Retinal pigment epithelial cell (primary cell): ENCODE measurements around the gene RPS16.

Source experiments
- DNase-seq: peaks from one replicate; pipeline ENCODE4 v3.0.0-alpha.2; 2010; ENCODE audit warnings: low read depth
- H3K4me3 ChIP-seq: 2 replicates; pipeline ENCODE4 v1.5.1; 2011; ENCODE audit warnings: mild to moderate bottlenecking, low read length, control low read depth, moderate library complexity
- TF ChIP-seq, protein P1 (sequence below): conservative IDR thresholded peaks from 2 replicates; pipeline ENCODE4 v1.5.1; 2011; ENCODE audit warnings: low read depth, low read length, control low read depth, inconsistent platforms

The RPS16 gene

DNA sequence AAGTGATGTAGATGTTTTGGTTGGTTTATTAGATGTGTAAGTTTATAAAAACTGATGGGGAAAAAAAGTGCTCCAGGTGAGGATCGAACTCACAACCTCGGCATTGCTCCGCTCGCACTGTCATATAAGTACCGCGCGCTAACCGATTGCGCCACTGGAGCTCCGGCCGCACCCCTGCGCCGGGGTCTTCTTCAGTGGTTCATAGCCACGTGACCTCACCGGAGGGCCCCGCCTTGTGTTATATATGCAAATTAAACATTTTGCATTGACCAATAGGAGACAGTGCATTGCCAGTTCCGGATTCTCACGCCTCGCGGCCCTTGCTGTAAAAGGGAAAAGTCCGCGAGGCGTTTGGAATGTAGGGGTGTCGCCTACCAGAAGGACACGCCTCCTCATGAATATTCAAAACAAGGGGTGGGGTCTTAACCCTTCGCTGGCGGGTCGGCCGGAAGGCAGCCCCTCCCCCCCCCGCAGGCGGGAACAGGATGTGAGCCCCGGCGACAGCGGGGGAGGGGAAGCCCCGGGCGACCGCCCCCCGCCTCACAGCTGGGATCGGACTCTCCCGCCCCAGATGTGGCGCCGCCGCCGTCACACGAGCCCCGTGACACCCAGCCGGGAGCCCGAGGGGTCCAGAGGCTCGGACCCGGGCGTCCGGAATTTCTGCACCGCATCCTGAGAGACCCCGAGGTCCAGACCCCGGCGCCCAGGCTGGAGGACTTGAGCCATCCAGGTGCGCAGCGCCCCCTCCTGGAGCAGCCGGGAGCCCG, 23.5 kb downstream of the RPS16 start, which contains the start of gene PLEKHG2:
Gene PLEKHG2 (plus strand): TSS at position 570 of the 767 bp plus-strand sequence. CDS start 1,418 bp downstream, outside the sequence.
- peak; percentile 98 for DNase-seq
- peak within 1 kb of the TSS; percentile 92 for H3K4me3 ChIP-seq
- TF ChIP-seq, protein P1, sequence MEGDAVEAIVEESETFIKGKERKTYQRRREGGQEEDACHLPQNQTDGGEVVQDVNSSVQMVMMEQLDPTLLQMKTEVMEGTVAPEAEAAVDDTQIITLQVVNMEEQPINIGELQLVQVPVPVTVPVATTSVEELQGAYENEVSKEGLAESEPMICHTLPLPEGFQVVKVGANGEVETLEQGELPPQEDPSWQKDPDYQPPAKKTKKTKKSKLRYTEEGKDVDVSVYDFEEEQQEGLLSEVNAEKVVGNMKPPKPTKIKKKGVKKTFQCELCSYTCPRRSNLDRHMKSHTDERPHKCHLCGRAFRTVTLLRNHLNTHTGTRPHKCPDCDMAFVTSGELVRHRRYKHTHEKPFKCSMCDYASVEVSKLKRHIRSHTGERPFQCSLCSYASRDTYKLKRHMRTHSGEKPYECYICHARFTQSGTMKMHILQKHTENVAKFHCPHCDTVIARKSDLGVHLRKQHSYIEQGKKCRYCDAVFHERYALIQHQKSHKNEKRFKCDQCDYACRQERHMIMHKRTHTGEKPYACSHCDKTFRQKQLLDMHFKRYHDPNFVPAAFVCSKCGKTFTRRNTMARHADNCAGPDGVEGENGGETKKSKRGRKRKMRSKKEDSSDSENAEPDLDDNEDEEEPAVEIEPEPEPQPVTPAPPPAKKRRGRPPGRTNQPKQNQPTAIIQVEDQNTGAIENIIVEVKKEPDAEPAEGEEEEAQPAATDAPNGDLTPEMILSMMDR = peak; percentile 82

DNA sequence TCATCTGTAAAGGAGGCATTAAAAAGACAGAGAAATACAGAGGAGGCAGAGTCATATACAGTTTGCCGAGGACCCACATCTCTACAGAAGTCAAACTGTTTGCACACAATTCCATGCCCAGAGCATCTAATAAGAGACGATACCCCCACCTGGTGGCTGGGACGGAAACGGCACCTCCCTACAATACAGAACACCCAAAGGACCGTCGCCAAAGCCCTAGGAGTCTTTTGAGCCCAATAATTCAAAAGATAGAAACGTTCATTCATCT, 24.0 kb downstream of the RPS16 start:
- peak overlapping the region; percentile 92 for H3K4me3 ChIP-seq
- DNase-seq = no peak
- TF ChIP-seq, protein P1 = peak; percentile 95

DNA sequence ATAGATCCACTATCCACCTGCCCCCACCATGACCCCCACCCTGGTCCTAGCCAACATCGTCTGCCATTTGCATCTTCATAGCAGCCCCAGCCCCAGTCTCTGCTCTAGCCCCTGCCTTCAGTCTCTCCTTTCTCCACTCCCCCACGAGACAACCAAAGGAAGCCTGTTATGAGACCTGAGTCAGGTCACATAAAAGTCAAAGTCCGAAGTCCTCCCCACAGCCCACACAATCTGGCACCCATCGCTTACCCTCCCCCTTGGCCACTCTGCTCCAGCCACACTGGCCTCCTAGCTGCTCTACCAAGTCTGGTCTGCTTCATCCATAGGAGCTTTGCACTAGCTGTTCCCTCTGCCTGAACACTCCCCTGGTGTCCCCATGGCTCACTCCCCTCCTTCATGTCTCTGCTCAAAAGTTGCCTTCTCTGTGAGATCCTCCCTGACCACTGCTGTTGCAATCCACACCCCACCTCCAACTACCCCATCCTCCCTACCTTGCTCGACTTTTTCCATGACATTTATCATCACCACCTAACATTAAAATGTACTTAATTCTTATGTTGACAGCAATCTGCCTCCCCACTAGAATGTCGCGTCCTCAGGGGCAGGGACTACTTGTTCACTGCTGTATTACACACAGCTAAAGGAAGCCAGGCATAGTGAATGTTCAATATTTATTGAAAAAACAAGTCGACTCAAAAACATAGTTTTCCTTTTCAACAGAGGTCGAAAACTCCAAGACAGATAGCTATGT, 24.5 kb downstream of the RPS16 start:
- no peak for DNase-seq
- TF ChIP-seq, protein P1 = no peak
- H3K4me3 ChIP-seq = no peak overlapping the region

- H3K4me3 ChIP-seq = no peak overlapping the region
Observed at GRCh38 chr19:39410831-39411080, 25.0 kb downstream of the RPS16 start.

DNA sequence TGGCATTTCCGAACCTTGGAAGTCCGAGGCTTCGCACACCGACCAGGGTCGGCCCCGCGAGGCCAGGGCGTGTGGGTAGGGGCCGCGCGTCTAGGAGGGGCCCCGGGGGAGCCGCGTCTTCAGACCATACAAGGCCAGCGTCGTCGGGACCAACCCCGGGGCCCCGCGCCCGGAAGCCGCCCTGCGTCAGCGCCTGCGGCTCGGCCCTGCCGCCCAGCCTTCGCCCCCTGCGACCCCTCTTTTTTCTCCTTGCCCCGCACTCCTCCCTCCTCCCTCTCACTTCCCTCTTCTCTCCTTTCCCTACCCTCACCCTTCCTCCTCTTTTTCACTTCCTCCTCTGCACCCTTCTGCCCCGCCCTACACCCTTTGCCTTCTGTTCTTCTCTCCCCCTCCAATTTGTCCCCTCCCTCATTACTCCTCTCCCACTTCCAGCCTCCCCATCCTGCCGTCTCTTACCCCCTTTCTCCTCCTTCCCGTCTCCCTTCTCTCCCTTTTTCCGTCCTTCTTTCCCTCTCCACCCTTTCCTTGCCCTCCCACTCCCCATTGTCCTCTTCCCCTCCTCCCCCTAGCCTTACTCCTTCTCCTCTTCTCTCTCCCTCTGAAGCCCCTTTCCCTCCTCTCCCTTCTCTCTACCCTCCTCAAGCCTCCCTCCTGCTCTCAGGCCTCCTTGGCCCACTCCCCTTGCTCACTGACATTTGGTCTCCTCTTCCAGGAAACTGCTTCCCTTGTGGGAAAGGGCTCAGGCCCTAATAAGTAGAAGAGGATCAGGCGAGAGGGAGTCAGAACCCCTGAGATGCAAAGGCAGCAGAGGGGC, 25.5 kb downstream of the RPS16 start:
- DNase-seq = no peak
- H3K4me3 ChIP-seq = peak overlapping the region; percentile 89
- TF ChIP-seq, protein P1 = no peak

More at GRCh38 chr19:39410831-39411080, 25.0 kb downstream of the RPS16 start:
- TF ChIP-seq, protein P1 = no peak
- DNase-seq = no peak

DNA sequence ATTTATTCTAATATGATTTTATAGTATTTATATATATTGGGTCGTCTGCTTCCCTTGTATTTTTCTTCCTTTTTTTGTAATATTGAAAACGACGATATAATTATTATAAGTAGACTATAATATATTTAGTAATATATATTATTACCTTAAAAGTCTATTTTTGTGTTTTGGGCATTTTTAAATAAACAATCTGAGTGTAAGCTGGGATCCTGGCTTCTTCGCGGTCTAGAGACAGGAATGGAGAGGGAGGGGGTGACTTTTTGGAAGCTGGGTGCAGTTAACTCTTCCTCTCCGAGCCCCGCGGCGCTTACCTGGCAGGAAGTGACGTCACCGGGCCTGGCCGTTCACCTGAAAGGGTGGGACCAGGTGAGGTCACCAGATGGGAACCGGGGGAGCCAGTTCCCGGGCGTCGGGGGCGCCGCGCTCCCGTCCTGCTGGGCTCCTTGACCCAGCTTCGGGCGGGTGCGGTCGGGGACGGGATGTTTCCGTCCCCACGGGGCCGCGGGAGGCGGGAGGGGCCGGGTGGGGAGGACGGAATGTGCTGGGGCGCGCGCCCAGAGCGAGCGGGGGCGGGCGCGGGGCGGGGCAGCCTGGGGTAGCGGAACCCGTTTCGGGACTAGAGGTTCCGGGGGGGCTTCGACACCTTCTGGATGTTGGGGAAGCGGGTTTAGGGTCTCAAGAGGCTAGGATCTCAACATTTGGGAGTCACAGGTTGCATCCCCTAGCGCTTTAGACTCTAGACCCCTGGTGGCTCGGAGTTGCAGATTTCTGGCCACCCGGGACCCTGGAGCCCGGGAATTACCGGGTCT, 26.3 kb downstream of the RPS16 start:
- peak overlapping the region; percentile 89 for H3K4me3 ChIP-seq
- TF ChIP-seq, protein P1 = no peak
- DNase-seq = no peak
